PC-3 (cell line): ENCODE data around the gene RHOT2.
A peak's percentile ranks its signal among the peaks of the same experiment; 100 is the strongest.

Experiments
- CTCF ChIP-seq: fragments of 300-600 bp; sonication (generic); conservative IDR thresholded peaks from 2 replicates; pipeline ENCODE4 v1.5.1; 2017; ENCODE audit warnings: antibody characterized with exemption, low read depth, mild to moderate bottlenecking, low read length
- EZH2 ChIP-seq: fragments of 300-600 bp; sonication (generic); IDR thresholded peaks from one replicate; pipeline ENCODE4 v1.6.1; 2017; ENCODE audit warnings: antibody characterized with exemption, mild to moderate bottlenecking, low read length; ENCODE audit not compliant: unreplicated experiment

- TF ChIP-seq EZH2 (no peak), CTCF (peak; percentile 38)
Observed at GRCh38 chr16:658679-659571, 9.0 kb upstream of the RHOT2 start.
